Measurements from ENCODE around the gene PAGR1. TPM values are rescaled to one million over a fixed set of nuclear protein-coding genes. Genes with fewer than 3 reads are reported as not detected.

PAGR1 gene
- total and polyA plus RNA-seq, 9 of the 15 experiments (the other 6 are each of a cell fraction or from before 2014, with no cell fraction given) = 1.4 to 58.2 (median 16.8) TPM

GRCh38 chr16:29825145-29826044 lies 9.4 kb downstream of the PAGR1 start (continued):
- peak; percentile 45; the same call in 1 of the 2 replicates for TF ChIP-seq ZBTB7A (IDR thresholded peaks at IDR 0.05; ENCODE audit: borderline replicate concordance, control insufficient read depth, low read depth, low read length)
- TF ChIP-seq STAT5B (CRISPR knock-in tag; IDR thresholded peaks at IDR 0.05) = no peak
- TF ChIP-seq GTF2B (IDR thresholded peaks at IDR 0.05; ENCODE audit: extremely low read depth, insufficient read length) = no peak
- no peak for TF ChIP-seq MTA1 (IDR thresholded peaks at IDR 0.05; ENCODE audit: borderline replicate concordance)
- TF ChIP-seq MAFF (IDR thresholded peaks at IDR 0.05; ENCODE audit: low read length) = no peak
- no peak for TF ChIP-seq ZBTB17 (CRISPR knock-in tag; IDR thresholded peaks at IDR 0.05)
- peak; percentile 45 for TF ChIP-seq CBFA2T3 (IDR thresholded peaks at IDR 0.05)
- no peak for TF ChIP-seq SMARCB1 (IDR thresholded peaks at IDR 0.05; ENCODE audit: insufficient read length, low read depth)
- TF ChIP-seq ZBTB1 (CRISPR knock-in tag; IDR thresholded peaks at IDR 0.05; ENCODE audit: borderline replicate concordance, low read depth) = no peak
- TF ChIP-seq TFAP4 (CRISPR knock-in tag; IDR thresholded peaks at IDR 0.05; ENCODE audit: borderline replicate concordance) = peak; percentile 39; the same call in 1 of the 2 replicates
- no peak for TF ChIP-seq PPARD (CRISPR knock-in tag; IDR thresholded peaks at IDR 0.05)
- TF ChIP-seq SAP30 (IDR thresholded peaks at IDR 0.05; ENCODE audit: borderline replicate concordance, insufficient read depth, low read depth, low read length, poor library complexity, severe bottlenecking) = no peak
- TF ChIP-seq CREM (IDR thresholded peaks at IDR 0.05; ENCODE audit: low read depth) = no peak
- TF ChIP-seq ZNF184 (CRISPR knock-in tag; IDR thresholded peaks at IDR 0.05) = no peak
- peak; percentile 73 to 78 for TF ChIP-seq NRF1 (conservative IDR thresholded peaks at IDR 0.05 in 1 of 2, IDR thresholded peaks at IDR 0.05 in 1 of 2)
- no peak for TF ChIP-seq MXI1 (IDR thresholded peaks at IDR 0.05; ENCODE audit: low read depth, low read length)
- TF ChIP-seq ARID1B (IDR thresholded peaks at IDR 0.05) = peak; percentile 32; the same call in 1 of the 2 replicates
- TF ChIP-seq MAFG (tag; conservative IDR thresholded peaks at IDR 0.05) = peak; percentile 53; the same call in 1 of the 2 replicates
- no peak for TF ChIP-seq ZBTB9 (CRISPR knock-in tag; IDR thresholded peaks at IDR 0.05)
- no peak for TF ChIP-seq BDP1 (IDR thresholded peaks at IDR 0.05; ENCODE audit: insufficient read depth, insufficient read length)
- TF ChIP-seq ZNF655 (CRISPR knock-in tag; IDR thresholded peaks at IDR 0.05) = no peak
- no peak for TF ChIP-seq ZSCAN32 (CRISPR knock-in tag; IDR thresholded peaks at IDR 0.05)
- TF ChIP-seq KDM1A (IDR thresholded peaks at IDR 0.05) = peak in 1 of 2 experiments; percentile 15; a peak in 1 of 4 replicates

All from K562 (cell line).